ENCODE measurements around the gene NAP1L1. TPM values are rescaled to one million over a fixed set of nuclear protein-coding genes. Genes with fewer than 3 reads are reported as not detected.

Gene NAP1L1
- polyA plus RNA-seq, 4 donors: 831 to 1,114 (median 928) TPM

GRCh38 chr12:76084863-76085519 is 506 bp upstream of the NAP1L1 start:
- DNase-seq (ENCODE audit: low read depth in 4 of 4, low spot score in 3 of 4): peak in 2 of 4 donors; percentile 18 to 52

GRCh38 chr12:76083246-76083903 is 1.1 kb downstream of the NAP1L1 start:
- no peak for DNase-seq (ENCODE audit: low read depth in 4 of 4, low spot score in 3 of 4)

GRCh38 chr12:76081909-76082308 is 2.6 kb downstream of the NAP1L1 start:
- no peak for DNase-seq (ENCODE audit: low read depth in 4 of 4, low spot score in 3 of 4)

- no peak for DNase-seq (ENCODE audit: low read depth in 4 of 4, low spot score in 3 of 4)
Measured at GRCh38 chr12:76080729-76081415, 3.6 kb downstream of the NAP1L1 start.

GRCh38 chr12:76080017-76080728 is 4.3 kb downstream of the NAP1L1 start:
- no peak for DNase-seq (ENCODE audit: low read depth in 4 of 4, low spot score in 3 of 4)

- DNase-seq (ENCODE audit: low read depth in 4 of 4, low spot score in 3 of 4): no peak
Measured at GRCh38 chr12:76078748-76079147, 5.7 kb downstream of the NAP1L1 start.

GRCh38 chr12:76075448-76075847 is 9.0 kb downstream of the NAP1L1 start:
- DNase-seq (ENCODE audit: low read depth in 4 of 4, low spot score in 3 of 4): no peak

- DNase-seq (ENCODE audit: low read depth in 4 of 4, low spot score in 3 of 4): no peak
Measured at GRCh38 chr12:76074701-76075336, 9.7 kb downstream of the NAP1L1 start.

GRCh38 chr12:76073561-76073960 is 10.9 kb downstream of the NAP1L1 start:
- DNase-seq (ENCODE audit: low read depth in 4 of 4, low spot score in 3 of 4): no peak

- DNase-seq (ENCODE audit: low read depth in 4 of 4, low spot score in 3 of 4): no peak
Measured at GRCh38 chr12:76072568-76072967, 11.9 kb downstream of the NAP1L1 start.

- DNase-seq (ENCODE audit: low read depth in 4 of 4, low spot score in 3 of 4): no peak
Measured at GRCh38 chr12:76069339-76069738, 15.1 kb downstream of the NAP1L1 start.

- DNase-seq (ENCODE audit: low read depth in 4 of 4, low spot score in 3 of 4): no peak
Measured at GRCh38 chr12:76065917-76066316, 18.6 kb downstream of the NAP1L1 start.

GRCh38 chr12:76064904-76065303 is 19.6 kb downstream of the NAP1L1 start:
- DNase-seq (ENCODE audit: low read depth in 4 of 4, low spot score in 3 of 4): no peak

- DNase-seq (ENCODE audit: low read depth in 4 of 4, low spot score in 3 of 4): no peak
Measured at GRCh38 chr12:76060111-76060510, 24.4 kb downstream of the NAP1L1 start.

- no peak for DNase-seq (ENCODE audit: low read depth in 4 of 4, low spot score in 3 of 4)
Measured at GRCh38 chr12:76057326-76057725, 27.2 kb downstream of the NAP1L1 start.

- DNase-seq (ENCODE audit: low read depth in 4 of 4, low spot score in 3 of 4): no peak
Measured at GRCh38 chr12:76055393-76055792, 29.1 kb downstream of the NAP1L1 start.

- DNase-seq (ENCODE audit: low read depth in 4 of 4, low spot score in 3 of 4): no peak
Measured at GRCh38 chr12:76049575-76050251, 34.8 kb downstream of the NAP1L1 start.

GRCh38 chr12:76047742-76048141 is 36.7 kb downstream of the NAP1L1 start:
- no peak for DNase-seq (ENCODE audit: low read depth in 4 of 4, low spot score in 3 of 4)

- no peak for DNase-seq (ENCODE audit: low read depth in 4 of 4, low spot score in 3 of 4)
Measured at GRCh38 chr12:76047060-76047459, 37.4 kb downstream of the NAP1L1 start.

- no peak for DNase-seq (ENCODE audit: low read depth in 4 of 4, low spot score in 3 of 4)
Measured at GRCh38 chr12:76043377-76043776, 41.1 kb downstream of the NAP1L1 start.

Measured in left renal pelvis (tissue), 4 donors.